Lung (tissue), 12 donors: ENCODE results near the gene CCDC117. TPM values are rescaled to one million over a fixed set of nuclear protein-coding genes. Genes with fewer than 3 reads are reported as not detected.

Experiments
- ATAC-seq: fragments of 200-7000 bp; cut with Tn5 transposase; one replicate; pipeline ENCODE4 v1.9.1; 2020; ENCODE audit warnings: moderate number of reproducible peaks; ENCODE audit not compliant: insufficient read depth, low FRiP score
- DNase-seq, 3 donors: peaks; one replicate each; pipeline ENCODE4 v3.0.0-alpha.2; 2013 to 2017
- H3K27ac ChIP-seq, 2 donors: one replicate each; pipeline ENCODE4 v1.5.1; 2013; ENCODE audit warnings: mild to moderate bottlenecking in 2 of 2, moderate library complexity in 2 of 2, control low read depth in 1 of 2, inconsistent platforms in 1 of 2, low read depth in 1 of 2, low read length in 1 of 2
- H3K27me3 ChIP-seq, 3 donors: one replicate each; pipeline ENCODE4 v1.5.1; 2013; ENCODE audit warnings: low read length in 2 of 3; ENCODE audit not compliant: control insufficient read depth in 3 of 3, insufficient read depth in 3 of 3
- H3K36me3 ChIP-seq, 4 donors: one replicate each; pipeline ENCODE4 v1.5.1; 2013; ENCODE audit warnings: low read length in 4 of 4, mild to moderate bottlenecking in 1 of 4, moderate library complexity in 1 of 4; ENCODE audit not compliant: control insufficient read depth in 4 of 4, insufficient read depth in 4 of 4
- H3K4me1 ChIP-seq, 5 donors: one replicate each; pipeline ENCODE4 v1.5.1; 2013; ENCODE audit warnings: low read length in 5 of 5, mild to moderate bottlenecking in 2 of 5, moderate library complexity in 1 of 5; ENCODE audit not compliant: control insufficient read depth in 5 of 5, insufficient read depth in 5 of 5
- H3K4me3 ChIP-seq: one replicate; pipeline ENCODE4 v1.5.1; 2013; ENCODE audit warnings: mild to moderate bottlenecking, control low read depth, moderate library complexity
- H3K9ac ChIP-seq, 2 donors: one replicate each; pipeline ENCODE4 v1.5.1; 2013; ENCODE audit warnings: low read length in 2 of 2, control low read depth in 1 of 2; ENCODE audit not compliant: insufficient read depth in 1 of 2
- H3K9me3 ChIP-seq, 4 donors: one replicate each; pipeline ENCODE4 v1.5.1; 2013; ENCODE audit warnings: low read length in 3 of 4, mild to moderate bottlenecking in 1 of 4, moderate library complexity in 1 of 4; ENCODE audit not compliant: control insufficient read depth in 4 of 4, insufficient read depth in 3 of 4
- CTCF ChIP-seq: IDR thresholded peaks from 2 replicates; pipeline ENCODE4 v1.5.1; 2012; ENCODE audit warnings: mild to moderate bottlenecking; ENCODE audit errors: control extremely low read depth, extremely low read depth
- WGBS, 2 donors: extraction: QIAGEN DNeasy Blood & Tissue Kit; methylation state at CpG; one replicate each; pipeline ENCODE4 v1.1.7; 2013; 5-methylcytosine and 5-hydroxymethylcytosine counted together
- polyA plus RNA-seq, 2 donors: library from polyadenylated mRNA; stranded (reverse); fragments of 200-250 nt; gene quantifications; one replicate each; pipeline ENCODE4 v1.2.1, GENCODE V29; 2013
- total RNA-seq, 2 donors: library from RNA; depleted of rRNA in 1 of 2; stranded (reverse); fragments of >200 nt in 1 of 2; gene quantifications; one replicate each; pipeline ENCODE4 v1.2.1, GENCODE V29; 2014 to 2021
- donor health status: control.
- donor health status: control.
- donor health status: Bipolar disorder and iron deficiency.
- donor health status: healthy.
- donor health status: DM: yes; HTN: yes; CAD: no.

CCDC117 gene
- total and polyA plus RNA-seq, 4 donors: 7.8 to 29.2 (median 16.4) TPM

GRCh38 chr22:28819253-28820096 lies 47.0 kb downstream of the CCDC117 start:
- Histone ChIP-seq H3K27ac (peak overlapping the region in 1 of 2 donors; percentile 71), H3K4me3 (no peak overlapping the region), H3K9ac (peak overlapping the region in 1 of 2 donors; percentile 11), H3K27me3 (no peaks in the 10 kb centered on the region), H3K9me3 (no peaks in the 10 kb centered on the region), H3K36me3 (peaks cover 0 to 3% (median 0%) of the 10 kb centered on the region in 4 donors), H3K4me1 (peaks cover 0 to 10% (median 7%) of the 10 kb centered on the region in 5 donors)
- TF ChIP-seq CTCF: no peak
- 69 to 70% methylated on average over 5 of the region's 5 CpGs for WGBS, 2 donors
- DNase-seq (peak in 1 of 3 donors; percentile 24), ATAC-seq (no peak)

GRCh38 chr22:28820885-28821284 lies 48.4 kb downstream of the CCDC117 start:
- TF ChIP-seq CTCF: no peak
- Histone ChIP-seq H3K9me3 (no peaks in the 10 kb centered on the region), H3K27ac (no peak overlapping the region), H3K27me3 (no peaks in the 10 kb centered on the region), H3K4me1 (peaks cover 0 to 10% (median 7%) of the 10 kb centered on the region in 5 donors), H3K36me3 (peaks cover 0 to 3% (median 0%) of the 10 kb centered on the region in 4 donors), H3K4me3 (no peak overlapping the region), H3K9ac (no peak overlapping the region)
- ATAC-seq (no peak), DNase-seq (no peak)
- 87 to 89% methylated on average over 2 of the region's 2 CpGs for WGBS, 2 donors

GRCh38 chr22:28821452-28821851 lies 49.0 kb downstream of the CCDC117 start:
- Histone ChIP-seq H3K4me3 (no peak overlapping the region), H3K9ac (no peak overlapping the region), H3K9me3 (no peaks in the 10 kb centered on the region), H3K36me3 (peaks cover 0 to 3% (median 0%) of the 10 kb centered on the region in 4 donors), H3K4me1 (peaks cover 0 to 10% (median 7%) of the 10 kb centered on the region in 5 donors), H3K27ac (no peak overlapping the region), H3K27me3 (no peaks in the 10 kb centered on the region)
- no peak for TF ChIP-seq CTCF
- no peak for DNase-seq
- WGBS, 2 donors: 95 to 98% methylated on average over 1 of the region's 1 CpG
- no peak for ATAC-seq
